NCI-H345 treated with DMSO at 0.1 percent for 48 hours (cell line): ENCODE measurements around the gene ZBTB18.

Experiments
- DNase-seq: peaks from one replicate; lab custom pipeline; 2025; ENCODE audit not compliant: unreplicated experiment; lab: John Stamatoyannopoulos, UW

The ZBTB18 gene

DNA sequence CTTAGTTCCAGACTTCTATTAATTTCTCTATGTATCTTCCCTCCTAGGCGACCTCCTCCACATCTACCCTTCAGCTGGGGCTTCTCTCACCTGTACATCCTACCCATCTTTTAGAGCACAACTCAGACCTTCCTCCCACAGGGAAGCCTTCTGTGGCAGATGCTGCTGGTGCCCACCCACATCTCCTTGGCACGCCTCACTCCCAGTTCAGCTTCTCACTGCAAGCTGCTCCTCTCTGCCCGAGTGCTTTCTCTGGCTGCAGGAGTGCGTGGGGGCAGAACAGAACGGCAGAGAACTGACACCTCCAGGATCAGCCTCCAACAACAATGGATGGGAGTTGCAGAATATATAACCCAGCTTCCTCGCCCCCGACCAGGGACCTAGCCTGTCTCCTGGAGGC, 36.5 kb downstream of the ZBTB18 start:
- no peak for DNase-seq

- DNase-seq = no peak
Observed at GRCh38 chr1:244088161-244088560, 37.1 kb downstream of the ZBTB18 start.

- no peak for DNase-seq
Observed at GRCh38 chr1:244089561-244089960, 38.5 kb downstream of the ZBTB18 start.

GRCh38 chr1:244090645-244091044, 39.6 kb downstream of the ZBTB18 start:
- no peak for DNase-seq

- DNase-seq = no peak
Observed at GRCh38 chr1:244092293-244092963, 41.3 kb downstream of the ZBTB18 start.

GRCh38 chr1:244092964-244093638, 42.0 kb downstream of the ZBTB18 start:
- peak; percentile 69 for DNase-seq

DNA sequence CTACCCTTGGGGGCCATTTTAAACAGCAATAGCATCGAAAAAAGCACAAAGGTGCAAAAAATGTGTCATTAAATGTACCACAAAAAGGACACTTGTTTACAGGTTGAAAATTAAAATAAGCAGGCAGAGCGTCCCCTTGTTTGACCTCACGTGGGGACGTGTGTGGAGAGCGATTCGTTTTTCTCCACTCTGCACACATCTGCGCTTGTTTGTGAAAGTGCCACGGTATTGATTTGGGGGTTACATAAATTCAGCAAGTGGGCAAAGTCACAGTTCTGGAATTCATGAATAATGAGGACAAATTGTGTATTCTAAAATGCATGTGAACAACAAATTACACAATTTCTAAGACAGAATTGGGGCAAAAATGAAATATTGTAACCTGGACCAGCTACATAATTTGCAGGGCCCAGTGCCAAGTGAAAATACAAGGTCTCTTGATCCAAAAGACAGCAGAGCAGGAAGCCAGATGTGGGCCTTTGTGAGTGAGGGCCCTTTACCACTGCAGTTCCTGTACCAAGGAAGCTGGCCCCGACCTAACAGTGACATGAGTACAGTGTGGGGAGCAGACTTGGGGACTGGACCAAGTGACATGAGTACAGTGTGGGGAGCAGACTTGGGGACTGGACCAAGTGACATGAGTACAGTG, 43.9 kb downstream of the ZBTB18 start:
- no peak for DNase-seq

- no peak for DNase-seq
Observed at GRCh38 chr1:244095529-244095911, 44.4 kb downstream of the ZBTB18 start.

GRCh38 chr1:244096066-244096610, 45.1 kb downstream of the ZBTB18 start:
- no peak for DNase-seq

DNA sequence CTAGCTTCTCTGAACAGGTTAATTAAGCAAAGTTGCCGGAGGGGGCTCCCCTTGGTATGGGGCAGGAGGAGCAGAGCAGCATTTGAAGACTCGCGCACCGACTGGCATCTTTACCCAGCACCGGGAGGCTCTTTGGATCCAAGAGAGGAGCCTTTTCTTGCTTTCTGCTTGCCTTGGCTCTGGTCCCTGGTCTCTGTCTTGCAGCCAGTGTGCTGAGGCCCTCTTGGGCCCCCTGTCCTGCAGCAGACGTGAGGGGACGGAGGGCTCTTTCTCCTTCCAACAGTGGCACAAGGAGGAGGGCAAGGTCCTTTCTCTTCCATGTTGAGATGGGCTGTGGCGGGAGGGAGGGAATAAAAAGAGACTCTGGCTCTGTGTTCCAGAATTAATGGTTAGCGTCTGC, 45.6 kb downstream of the ZBTB18 start:
- no peak for DNase-seq

- DNase-seq = no peak
Observed at GRCh38 chr1:244097523-244098405, 46.7 kb downstream of the ZBTB18 start.

DNA sequence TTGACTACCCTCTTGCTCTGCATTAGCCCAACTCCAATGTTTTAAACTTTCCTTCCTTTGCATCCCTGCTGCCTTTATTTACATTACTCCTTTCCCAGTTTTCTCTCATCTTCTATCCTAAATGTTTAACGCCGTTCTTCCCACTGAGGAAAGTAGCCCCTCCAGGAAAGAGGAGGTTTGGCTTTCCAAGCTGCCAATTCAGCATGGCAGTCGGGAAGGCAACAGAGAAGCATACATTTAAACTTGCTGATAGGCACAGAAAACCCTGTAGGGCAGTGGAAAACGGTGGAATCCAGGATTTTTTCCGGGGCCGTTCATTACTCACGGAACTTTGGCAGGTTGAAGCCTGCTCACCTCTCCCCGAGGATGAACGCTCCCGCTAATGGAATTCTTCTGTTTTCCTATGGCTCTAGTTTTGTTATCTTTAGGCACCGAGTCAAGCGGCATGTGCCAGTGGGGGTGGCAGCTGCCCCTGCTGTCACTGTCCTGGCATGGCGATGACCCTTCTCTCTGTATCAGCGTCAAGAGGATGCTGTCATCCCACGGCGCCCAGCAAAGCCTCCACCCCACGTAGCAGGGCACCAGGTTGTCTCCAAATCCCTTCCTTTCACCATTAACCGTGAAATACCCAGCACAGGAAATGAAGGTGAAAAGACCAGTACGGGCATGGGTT, 48.3 kb downstream of the ZBTB18 start:
- no peak for DNase-seq

DNA sequence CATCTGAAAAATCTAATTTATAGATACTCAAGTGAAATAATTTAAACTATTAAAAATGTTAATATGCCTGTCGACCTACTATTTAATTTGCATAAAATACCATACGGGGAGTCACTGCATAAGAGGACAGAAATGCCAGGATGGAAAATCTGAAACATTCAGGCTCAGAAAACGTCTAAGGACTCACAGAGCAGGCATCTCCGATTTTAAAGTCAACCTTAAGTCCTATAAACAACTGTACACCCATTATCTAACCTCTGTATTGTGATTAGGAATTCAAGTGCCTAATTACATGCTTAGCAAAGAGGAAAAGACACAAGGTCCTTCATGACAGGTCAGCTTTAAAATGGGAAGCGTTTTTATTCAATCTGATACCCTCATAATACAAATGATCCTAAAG, 49.2 kb downstream of the ZBTB18 start:
- no peak for DNase-seq

- DNase-seq = no peak
Observed at GRCh38 chr1:244100704-244101453, 49.8 kb downstream of the ZBTB18 start.

- DNase-seq = no peak
Observed at GRCh38 chr1:244102046-244102445, 51.0 kb downstream of the ZBTB18 start.

DNA sequence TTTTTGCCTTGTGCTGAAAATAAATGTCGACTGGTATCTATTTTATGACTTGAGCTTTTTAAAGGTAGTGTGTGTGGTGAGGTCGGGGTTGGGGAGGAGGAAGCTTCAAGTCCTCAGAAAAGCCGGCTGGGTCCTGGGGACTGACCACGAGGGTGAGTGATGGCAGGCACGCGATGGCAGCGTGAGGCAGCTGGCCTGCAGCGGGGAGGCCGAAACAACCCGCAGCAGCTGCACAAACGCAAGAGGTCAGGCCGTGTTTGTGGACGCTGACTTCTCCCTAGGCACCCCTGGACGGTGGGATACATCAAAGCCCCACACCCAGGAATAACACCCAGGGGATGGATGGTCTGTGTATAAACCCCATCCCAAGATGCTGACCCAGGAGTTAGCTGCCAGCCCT, 51.4 kb downstream of the ZBTB18 start:
- no peak for DNase-seq

- no peak for DNase-seq
Observed at GRCh38 chr1:244104309-244105060, 53.4 kb downstream of the ZBTB18 start.

DNA sequence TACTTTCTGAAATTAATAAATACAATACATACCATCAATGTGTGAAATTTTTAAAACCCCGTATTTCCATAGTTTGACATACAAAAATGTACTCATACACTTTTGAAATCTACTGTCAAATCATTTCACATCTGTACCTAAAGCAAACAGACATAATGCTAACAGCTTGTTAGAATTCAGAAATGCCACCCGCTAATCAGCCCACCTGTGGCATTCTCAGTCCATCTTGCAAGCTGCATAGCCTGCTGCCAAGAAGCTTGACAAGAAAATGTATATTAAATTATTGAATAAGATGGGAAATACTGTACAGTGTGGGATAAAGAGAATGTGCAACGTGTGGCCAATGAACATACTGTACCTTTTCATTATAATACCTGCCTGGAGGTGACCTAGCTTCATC, 55.1 kb downstream of the ZBTB18 start:
- no peak for DNase-seq
